ENCODE results near the gene DDIAS.
A peak's percentile ranks its signal among the peaks of the same experiment; 100 is the strongest.
"Not testable (repeated sequence)": the region's sequence is repeated elsewhere in the genome, so short reads cannot be mapped to it uniquely, and the experiment has no call there.

Gene DDIAS

GRCh38 chr11:82969811-82970210, 68.3 kb downstream of the DDIAS start:
- H3K4me2 ChIP-seq (ENCODE audit: low read depth, low read length, poor library complexity, severe bottlenecking): no peak overlapping the region

GRCh38 chr11:82970507-82971083, 69.1 kb downstream of the DDIAS start:
- H3F3A ChIP-seq (ENCODE audit: low read depth); H2AFZ ChIP-seq (ENCODE audit: low read length); H4K20me1 ChIP-seq (ENCODE audit: insufficient read depth, low read length, poor library complexity, severe bottlenecking); H3K27me3 ChIP-seq (ENCODE audit: insufficient read depth, low read length, poor library complexity, severe bottlenecking); H3K9me2 ChIP-seq (replicated peaks; ENCODE audit: low read depth, low read length); H3K9me3 ChIP-seq (ENCODE audit: insufficient read depth, low read depth, low read length); H3K79me2 ChIP-seq (ENCODE audit: insufficient read depth, low read length); H3K36me3 ChIP-seq (ENCODE audit: insufficient read depth, low read length); H3K9ac ChIP-seq (ENCODE audit: low read depth, low read length, poor library complexity, severe bottlenecking): not testable (repeated sequence)
- Histone ChIP-seq H3K4me3 (ENCODE audit: low read length, poor library complexity, severe bottlenecking) (peak overlapping the region; percentile 68), H3K4me2 (ENCODE audit: low read depth, low read length, poor library complexity, severe bottlenecking) (peak overlapping the region; percentile 70), H3K4me1 (ENCODE audit: insufficient read depth, low read length, poor library complexity, severe bottlenecking) (peaks cover 20% of the 10 kb centered on the region)

More at GRCh38 chr11:82969811-82970210, 68.3 kb downstream of the DDIAS start:
- Histone ChIP-seq H3K9ac (ENCODE audit: low read depth, low read length, poor library complexity, severe bottlenecking) (no peak overlapping the region), H3K79me2 (ENCODE audit: insufficient read depth, low read length) (no peaks in the 10 kb centered on the region), H3K36me3 (ENCODE audit: insufficient read depth, low read length) (no peaks in the 10 kb centered on the region), H3K9me3 (ENCODE audit: insufficient read depth, low read depth, low read length) (no peaks in the 10 kb centered on the region; the same call in 1 of the 2 replicates), H3K4me3 (ENCODE audit: low read length, poor library complexity, severe bottlenecking) (no peak overlapping the region), H4K20me1 (ENCODE audit: insufficient read depth, low read length, poor library complexity, severe bottlenecking) (no peaks in the 10 kb centered on the region), H3K4me1 (ENCODE audit: insufficient read depth, low read length, poor library complexity, severe bottlenecking) (peaks cover 17% of the 10 kb centered on the region), H2AFZ (ENCODE audit: low read length) (no peak overlapping the region), H3K27me3 (ENCODE audit: insufficient read depth, low read length, poor library complexity, severe bottlenecking) (no peaks in the 10 kb centered on the region), H3F3A (ENCODE audit: low read depth) (peaks cover 5% of the 10 kb centered on the region; the same call in 1 of the 2 replicates), H3K9me2 (replicated peaks; ENCODE audit: low read depth, low read length) (no peaks in the 10 kb centered on the region)
- no peak for TF ChIP-seq EZH2phosphoT487 (IDR thresholded peaks at IDR 0.05; ENCODE audit: borderline replicate concordance)
- TF ChIP-seq CTCF (conservative IDR thresholded peaks at IDR 0.05; ENCODE audit: low read length): no peak

- not testable (repeated sequence) for H3K27me3 ChIP-seq (ENCODE audit: insufficient read depth, low read length, poor library complexity, severe bottlenecking); H3F3A ChIP-seq (ENCODE audit: low read depth); H3K9me2 ChIP-seq (replicated peaks; ENCODE audit: low read depth, low read length); H3K36me3 ChIP-seq (ENCODE audit: insufficient read depth, low read length); H3K79me2 ChIP-seq (ENCODE audit: insufficient read depth, low read length); H4K20me1 ChIP-seq (ENCODE audit: insufficient read depth, low read length, poor library complexity, severe bottlenecking); H3K9me3 ChIP-seq (ENCODE audit: insufficient read depth, low read depth, low read length); H2AFZ ChIP-seq (ENCODE audit: low read length)
- peak overlapping the region; percentile 70 for H3K4me2 ChIP-seq (ENCODE audit: low read depth, low read length, poor library complexity, severe bottlenecking)
- peaks cover 28% of the 10 kb centered on the region for H3K4me1 ChIP-seq (ENCODE audit: insufficient read depth, low read length, poor library complexity, severe bottlenecking)
- peak overlapping the region; percentile 42 for H3K9ac ChIP-seq (ENCODE audit: low read depth, low read length, poor library complexity, severe bottlenecking)
- H3K4me3 ChIP-seq (ENCODE audit: low read length, poor library complexity, severe bottlenecking): peak overlapping the region; percentile 68
Measured at GRCh38 chr11:82971519-82971946, 70.0 kb downstream of the DDIAS start.

GRCh38 chr11:82972103-82972502, 70.6 kb downstream of the DDIAS start:
- Histone ChIP-seq H3K4me3 (ENCODE audit: low read length, poor library complexity, severe bottlenecking) (peak overlapping the region; percentile 68), H3K9me3 (ENCODE audit: insufficient read depth, low read depth, low read length) (no peaks in the 10 kb centered on the region; the same call in 1 of the 2 replicates), H4K20me1 (ENCODE audit: insufficient read depth, low read length, poor library complexity, severe bottlenecking) (no peaks in the 10 kb centered on the region), H3K9ac (ENCODE audit: low read depth, low read length, poor library complexity, severe bottlenecking) (peak overlapping the region; percentile 42), H3K9me2 (replicated peaks; ENCODE audit: low read depth, low read length) (no peaks in the 10 kb centered on the region), H3F3A (ENCODE audit: low read depth) (peaks cover 5% of the 10 kb centered on the region; the same call in 1 of the 2 replicates), H3K27me3 (ENCODE audit: insufficient read depth, low read length, poor library complexity, severe bottlenecking) (no peaks in the 10 kb centered on the region), H3K36me3 (ENCODE audit: insufficient read depth, low read length) (no peaks in the 10 kb centered on the region), H3K79me2 (ENCODE audit: insufficient read depth, low read length) (no peaks in the 10 kb centered on the region), H2AFZ (ENCODE audit: low read length) (no peak overlapping the region), H3K4me1 (ENCODE audit: insufficient read depth, low read length, poor library complexity, severe bottlenecking) (peaks cover 33% of the 10 kb centered on the region), H3K4me2 (ENCODE audit: low read depth, low read length, poor library complexity, severe bottlenecking) (peak overlapping the region; percentile 70)
- TF ChIP-seq EZH2phosphoT487 (IDR thresholded peaks at IDR 0.05; ENCODE audit: borderline replicate concordance): no peak
- TF ChIP-seq CTCF (conservative IDR thresholded peaks at IDR 0.05; ENCODE audit: low read length): no peak
